ENCODE measurements around the gene UXS1. TPM values are rescaled to one million over a fixed set of nuclear protein-coding genes. Genes with fewer than 3 reads are reported as not detected.

Gene UXS1
- total and polyA plus RNA-seq, 2 donors (not counting 1 experiment from before 2014, with no cell fraction given) = 20.3 to 44.8 TPM

GRCh38 chr2:106184394-106184793, 9.7 kb downstream of the UXS1 start:
- POLR2A ChIA-PET = no interaction called here
- no peak overlapping the region for H3K4me2 ChIP-seq (replicated peaks; ENCODE audit: low read depth, low read length, poor library complexity, severe bottlenecking)

GRCh38 chr2:106183101-106183696, 10.9 kb downstream of the UXS1 start:
- Histone ChIP-seq H3K4me2 (replicated peaks; ENCODE audit: low read depth, low read length, poor library complexity, severe bottlenecking) (no peak overlapping the region), H3K9ac (ENCODE audit: low read length) (no peak overlapping the region), H3K4me1 (ENCODE audit: control insufficient read depth in 2 of 2, insufficient read depth in 2 of 2, low read length in 2 of 2) (peaks cover 17 to 19% of the 10 kb centered on the region in 2 donors), H4K20me1 (ENCODE audit: control insufficient read depth, insufficient read depth, low read length, poor library complexity, severe bottlenecking) (peaks cover 43% of the 10 kb centered on the region), H3K79me2 (ENCODE audit: control insufficient read depth, insufficient read depth, low read length) (peaks cover 97% of the 10 kb centered on the region), H3K4me3 (ENCODE audit: control extremely low read depth in 1 of 5, extremely low read depth in 1 of 5, insufficient read depth in 1 of 5, low read depth in 2 of 5, low read length in 4 of 5) (no peak overlapping the region), H3K36me3 (replicated peaks in 1 of 2; ENCODE audit: control extremely low read depth in 1 of 2, control insufficient read depth in 1 of 2, extremely low read depth in 1 of 2, insufficient read depth in 2 of 2, low read length in 1 of 2) (no peaks in the 10 kb centered on the region), H3K9me3 (ENCODE audit: control extremely low read depth in 1 of 3, control insufficient read depth in 2 of 3, insufficient read depth in 1 of 3, low read length in 2 of 3) (no peaks in the 10 kb centered on the region), H3K27ac (ENCODE audit: low read length in 2 of 2) (no peak overlapping the region), H3K27me3 (replicated peaks in 1 of 4; ENCODE audit: control extremely low read depth in 1 of 4, control insufficient read depth in 3 of 4, insufficient read depth in 4 of 4, low read length in 3 of 4) (no peaks in the 10 kb centered on the region), H2AFZ (ENCODE audit: insufficient read depth, low read depth, low read length, poor library complexity, severe bottlenecking) (no peak overlapping the region)
- intact Hi-C loops (cut with micrococcal nuclease) = no loop called here
- ATAC-seq (ENCODE audit: low read depth) (no peak), DNase-seq (no peak)
- no peaks in the 10 kb centered on the region for H3K9me3 Mint-ChIP-seq (ENCODE audit: insufficient read depth)
- WGBS (ENCODE audit: insufficient coverage) = 27% methylated on average over 3 of the region's 3 CpGs
- TF ChIP-seq, protein P1, sequence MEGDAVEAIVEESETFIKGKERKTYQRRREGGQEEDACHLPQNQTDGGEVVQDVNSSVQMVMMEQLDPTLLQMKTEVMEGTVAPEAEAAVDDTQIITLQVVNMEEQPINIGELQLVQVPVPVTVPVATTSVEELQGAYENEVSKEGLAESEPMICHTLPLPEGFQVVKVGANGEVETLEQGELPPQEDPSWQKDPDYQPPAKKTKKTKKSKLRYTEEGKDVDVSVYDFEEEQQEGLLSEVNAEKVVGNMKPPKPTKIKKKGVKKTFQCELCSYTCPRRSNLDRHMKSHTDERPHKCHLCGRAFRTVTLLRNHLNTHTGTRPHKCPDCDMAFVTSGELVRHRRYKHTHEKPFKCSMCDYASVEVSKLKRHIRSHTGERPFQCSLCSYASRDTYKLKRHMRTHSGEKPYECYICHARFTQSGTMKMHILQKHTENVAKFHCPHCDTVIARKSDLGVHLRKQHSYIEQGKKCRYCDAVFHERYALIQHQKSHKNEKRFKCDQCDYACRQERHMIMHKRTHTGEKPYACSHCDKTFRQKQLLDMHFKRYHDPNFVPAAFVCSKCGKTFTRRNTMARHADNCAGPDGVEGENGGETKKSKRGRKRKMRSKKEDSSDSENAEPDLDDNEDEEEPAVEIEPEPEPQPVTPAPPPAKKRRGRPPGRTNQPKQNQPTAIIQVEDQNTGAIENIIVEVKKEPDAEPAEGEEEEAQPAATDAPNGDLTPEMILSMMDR (IDR thresholded peaks at IDR 0.05) = no peak
- TF ChIP-seq EZH2 (IDR thresholded peaks at IDR 0.05; ENCODE audit: borderline replicate concordance, insufficient read depth, low read depth, low read length, poor library complexity, severe bottlenecking) = no peak
- CTCF ChIA-PET = no interaction called here
- POLR2A ChIA-PET = no interaction called here
- peaks cover 44% of the 10 kb centered on the region for H3K4me1 Mint-ChIP-seq
- H3K4me3 Mint-ChIP-seq = no peak overlapping the region
- H3K27me3 Mint-ChIP-seq = no peaks in the 10 kb centered on the region
- H3K27ac Mint-ChIP-seq = no peak overlapping the region

More at GRCh38 chr2:106184394-106184793, 9.7 kb downstream of the UXS1 start:
- Mint-ChIP-seq H3K4me3 (peak overlapping the region; percentile 29), H3K27ac (peak overlapping the region; percentile 22), H3K4me1 (peaks cover 51% of the 10 kb centered on the region), H3K27me3 (no peaks in the 10 kb centered on the region), H3K9me3 (ENCODE audit: insufficient read depth) (no peaks in the 10 kb centered on the region)
- CTCF ChIA-PET = interaction anchor here (0.6 kb wide), 1 partner anchor 999 kb away, joined by 3 read pairs; no protein-coding TSS in a partner anchor
- H3K4me3 ChIP-seq (ENCODE audit: control extremely low read depth in 1 of 5, extremely low read depth in 1 of 5, insufficient read depth in 1 of 5, low read depth in 2 of 5, low read length in 4 of 5) = no peak overlapping the region
- intact Hi-C loops (cut with micrococcal nuclease) = no loop called here
- H3K27me3 ChIP-seq (replicated peaks in 1 of 4; ENCODE audit: control extremely low read depth in 1 of 4, control insufficient read depth in 3 of 4, insufficient read depth in 4 of 4, low read length in 3 of 4) = no peaks in the 10 kb centered on the region
- H3K9me3 ChIP-seq (ENCODE audit: control extremely low read depth in 1 of 3, control insufficient read depth in 2 of 3, insufficient read depth in 1 of 3, low read length in 2 of 3) = no peaks in the 10 kb centered on the region
- peaks cover 27 to 31% of the 10 kb centered on the region in 2 donors for H3K4me1 ChIP-seq (ENCODE audit: control insufficient read depth in 2 of 2, insufficient read depth in 2 of 2, low read length in 2 of 2)
- H4K20me1 ChIP-seq (ENCODE audit: control insufficient read depth, insufficient read depth, low read length, poor library complexity, severe bottlenecking) = peaks cover 35% of the 10 kb centered on the region
- TF ChIP-seq EZH2 (IDR thresholded peaks at IDR 0.05; ENCODE audit: borderline replicate concordance, insufficient read depth, low read depth, low read length, poor library complexity, severe bottlenecking) = no peak
- TF ChIP-seq, protein P1 (IDR thresholded peaks at IDR 0.05) = no peak
- H3K9ac ChIP-seq (ENCODE audit: low read length) = no peak overlapping the region
- no peak overlapping the region for H2AFZ ChIP-seq (ENCODE audit: insufficient read depth, low read depth, low read length, poor library complexity, severe bottlenecking)
- no peak overlapping the region for H3K27ac ChIP-seq (ENCODE audit: low read length in 2 of 2)
- WGBS (ENCODE audit: insufficient coverage) = 8% methylated on average over 2 of the region's 2 CpGs
- DNase-seq (no peak), ATAC-seq (ENCODE audit: low read depth) (no peak)
- H3K79me2 ChIP-seq (ENCODE audit: control insufficient read depth, insufficient read depth, low read length) = peaks cover 99% of the 10 kb centered on the region
- H3K36me3 ChIP-seq (replicated peaks in 1 of 2; ENCODE audit: control extremely low read depth in 1 of 2, control insufficient read depth in 1 of 2, extremely low read depth in 1 of 2, insufficient read depth in 2 of 2, low read length in 1 of 2) = no peaks in the 10 kb centered on the region
